HepG2 (cell line): ENCODE measurements around the gene CCDC192. TPM values are rescaled to one million over a fixed set of nuclear protein-coding genes. Genes with fewer than 3 reads are reported as not detected.

ENCODE experiments used
- ATAC-seq: fragments of 200-7000 bp; cut with Tn5 transposase; 3 replicates; pipeline ENCODE4 v1.9.1; 2020; ENCODE audit warnings: mild to moderate bottlenecking, moderate library complexity
- BruUV-seq: library from RNA; stranded (reverse); fragments of 400-500 nt; replicated peaks from 2 replicates; lab custom pipeline; 2021; lab: Mats Ljungman, UMichigan
- CTCF ChIA-PET: fragments of 300-600 bp; formaldehyde crosslinking; extraction: SDS; loops from one replicate; lab custom pipeline; 2021; ENCODE audit warnings: low total read pairs, inconsistent platforms, low intra/inter-chr PET ratio; lab: Yijun Ruan, JAX
- POLR2A ChIA-PET: fragments of 350-600 bp; sonication (Branson Sonifier 250); formaldehyde crosslinking; loops from one replicate; lab custom pipeline; 2020; ENCODE audit warnings: antibody characterized with exemption, inconsistent platforms; lab: Yijun Ruan, JAX
- DNase-seq: peaks from one replicate; pipeline ENCODE4 v3.0.0-alpha.2; 2015; ENCODE audit warnings: low spot score
- FAIRE-seq: peaks from 3 replicates; lab custom pipeline; 2011; peaks lifted over from hg19 to GRCh38; lab: Jason Lieb, UNC
- H2AFZ ChIP-seq: one replicate; pipeline ENCODE4 v1.6.1; 2011; ENCODE audit warnings: low read length, inconsistent platforms
- H3K27ac ChIP-seq: fragments of 300-600 bp; 3 replicates; pipeline ENCODE4 v1.8.0; 2011; ENCODE audit warnings: mixed run types, mild to moderate bottlenecking, mixed read lengths, low read length, inconsistent platforms; ENCODE audit not compliant: insufficient read depth; ENCODE audit errors: extremely low read length
- H3K27me3 ChIP-seq, 2 experiments: fragments of 200-600 bp in 1 of 2; 2 replicates in 1 of 2; 3 replicates in 1 of 2; pipeline versions ENCODE4 v1.6.0 to v1.8.0; 2011; ENCODE audit warnings: low read length in 2 of 2, mild to moderate bottlenecking in 2 of 2, moderate library complexity in 2 of 2, inconsistent platforms in 1 of 2; ENCODE audit not compliant: insufficient read depth in 2 of 2, control insufficient read depth in 1 of 2
- H3K36me3 ChIP-seq, 2 experiments: fragments of 200-600 bp in 1 of 2; replicated peaks in 1 of 2; 2 replicates in 1 of 2; 3 replicates in 1 of 2; pipeline versions ENCODE4 v1.5.1 to v1.8.0; 2011; ENCODE audit warnings: low read length in 2 of 2, inconsistent platforms in 1 of 2; ENCODE audit not compliant: insufficient read depth in 2 of 2, control insufficient read depth in 1 of 2
- H3K4me1 ChIP-seq: 2 replicates; pipeline ENCODE4 v1.5.1; 2012; ENCODE audit warnings: low read length, inconsistent platforms; ENCODE audit not compliant: insufficient read depth
- H3K4me2 ChIP-seq: 2 replicates; pipeline ENCODE4 v1.6.0; 2011; ENCODE audit warnings: low read depth, low read length, inconsistent platforms
- H3K4me3 ChIP-seq, 3 experiments: fragments of 200-600 bp in 1 of 3; sonication (generic), shearing (Covaris generic) in 1 of 3; replicated peaks in 1 of 3; 2 replicates each; pipeline ENCODE4 v1.5.1; 2011 to 2016; ENCODE audit warnings: low read length in 3 of 3, inconsistent platforms in 2 of 3, low read depth in 2 of 3, mild to moderate bottlenecking in 2 of 3, control low read depth in 1 of 3, mixed read lengths in 1 of 3; ENCODE audit not compliant: insufficient read depth in 1 of 3
- H3K79me2 ChIP-seq: one replicate; pipeline ENCODE4 v1.6.1; 2011; ENCODE audit warnings: low read length, inconsistent platforms; ENCODE audit not compliant: insufficient read depth
- H3K9ac ChIP-seq: 2 replicates; pipeline ENCODE4 v1.6.0; 2011; ENCODE audit warnings: mild to moderate bottlenecking, low read depth, low read length, inconsistent platforms; ENCODE audit not compliant: insufficient read depth
- H3K9me3 ChIP-seq: 2 replicates; pipeline ENCODE4 v1.5.1; 2012; ENCODE audit warnings: mild to moderate bottlenecking, low read length
- H4K20me1 ChIP-seq: 2 replicates; pipeline ENCODE4 v1.6.0; 2011; ENCODE audit warnings: inconsistent platforms, mild to moderate bottlenecking, low read length, moderate library complexity; ENCODE audit not compliant: insufficient read depth
- ATF7 ChIP-seq, 2 experiments: fragments of 450-650 bp in 1 of 2; sonication (generic) in 1 of 2; formaldehyde crosslinking in 1 of 2; IDR thresholded peaks; 2 replicates each; pipeline versions ENCODE4 v1.4.0 to v1.6.1; 2016 to 2020; ENCODE audit warnings: antibody characterized with exemption in 1 of 2, mild to moderate bottlenecking in 1 of 2, missing genetic modification reagents in 1 of 2
- HNRNPH1 ChIP-seq: fragments of 200-400 bp; formaldehyde crosslinking; optimal IDR thresholded peaks from 2 replicates; pipeline ENCODE3; 2017; ENCODE audit warnings: mild to moderate bottlenecking, low read depth, low read length
- HOXA9 ChIP-seq: sonication (generic); formaldehyde crosslinking; IDR thresholded peaks from 2 replicates; pipeline ENCODE4 v1.8.1; 2022; ENCODE audit warnings: missing genetic modification reagents, mild to moderate bottlenecking, moderate library complexity, borderline replicate concordance
- IRX3 ChIP-seq: sonication (generic); formaldehyde crosslinking; IDR thresholded peaks from 2 replicates; pipeline ENCODE4 v1.8.1; 2023; ENCODE audit warnings: mild to moderate bottlenecking, low read depth, missing genetic modification reagents, borderline replicate concordance
- NR2F2 ChIP-seq: IDR thresholded peaks from 2 replicates; pipeline ENCODE4 v1.6.1; 2012; ENCODE audit warnings: low read depth, inconsistent platforms, borderline replicate concordance
- NR3C1 ChIP-seq: sonication (generic); formaldehyde crosslinking; IDR thresholded peaks from 2 replicates; pipeline ENCODE4 v1.4.0; 2020; ENCODE audit warnings: missing genetic modification reagents
- POGK ChIP-seq: sonication (generic); formaldehyde crosslinking; conservative IDR thresholded peaks from 2 replicates; pipeline ENCODE4 v1.8.0; 2022; ENCODE audit warnings: mild to moderate bottlenecking, moderate library complexity, missing genetic modification reagents
- RNF2 ChIP-seq: fragments of 450-650 bp; conservative IDR thresholded peaks from 2 replicates; pipeline ENCODE4 v1.6.1; 2016; ENCODE audit warnings: low read depth
- SOX5 ChIP-seq: IDR thresholded peaks from 2 replicates; pipeline ENCODE4 v1.6.1; 2016; ENCODE audit warnings: borderline replicate concordance
- ZNF20 ChIP-seq: sonication (generic); formaldehyde crosslinking; IDR thresholded peaks from 2 replicates; pipeline ENCODE4 v1.4.0; 2020; ENCODE audit warnings: mild to moderate bottlenecking, moderate library complexity, missing genetic modification reagents
- ZNF234 ChIP-seq: sonication (generic); formaldehyde crosslinking; conservative IDR thresholded peaks from 2 replicates; pipeline ENCODE4 v1.5.1; 2020; ENCODE audit warnings: mild to moderate bottlenecking, missing genetic modification reagents
- ZNF414 ChIP-seq: sonication (generic); formaldehyde crosslinking; IDR thresholded peaks from 2 replicates; pipeline ENCODE4 v1.5.0; 2020; ENCODE audit warnings: missing genetic modification reagents
- WGBS: methylation state at CpG from one replicate; pipeline ENCODE4 v1.1.6; 2017; ENCODE audit warnings: low lambda C conversion rate; 5-methylcytosine and 5-hydroxymethylcytosine counted together
- in situ Hi-C: cut with HindIII; loops from 2 replicates; pipeline ENCODE4 v1.10.0; 2017; ENCODE audit warnings: low pct_unique_long_range_greater_than_20kb; ENCODE audit not compliant: extremely low pct_ligation_motif_present
- intact Hi-C: fragments of 100-400 bp; cut with micrococcal nuclease; formaldehyde crosslinking; loops from one replicate; pipeline ENCODE4 v1.10.0; 2022; ENCODE audit not compliant: unreplicated experiment
- polyA plus RNA-seq, 8 experiments: library from polyadenylated mRNA; depleted of rRNA in 3 of 8; stranded (reverse) in 7 of 8; unstranded in 1 of 8; fragments of >200 nt; fragmentation: Illumina TruSeq in 4 of 8; extraction: Trizol in 4 of 8; gene quantifications; 2 replicates each; pipeline versions ENCODE4 v1.2.1 to v1.2.3, GENCODE V29; 2011 to 2016; ENCODE audit warnings: low read depth in 4 of 8, missing spikeins in 1 of 8, mixed read lengths in 1 of 8; ENCODE audit not compliant: insufficient read depth in 1 of 8
- total RNA-seq, 5 experiments: library from RNA; depleted of rRNA; stranded (reverse); fragments of >200 nt; fragmentation: Illumina TruSeq; extraction: Trizol; gene quantifications; 2 replicates each; pipeline ENCODE4 v1.2.3, GENCODE V29; 2016; ENCODE audit warnings: low read depth in 1 of 5
- TF ChIP-seq, protein P1 (sequence below): sonication (generic); formaldehyde crosslinking; IDR thresholded peaks from 2 replicates; pipeline ENCODE4 v1.4.0; 2020; ENCODE audit warnings: missing genetic modification reagents, borderline replicate concordance

Gene CCDC192
- total and polyA plus RNA-seq, 2 of the 13 experiments (the other 11 are each of a cell fraction or from before 2014, with no cell fraction given), result not detected

GRCh38 chr5:127885176-127885575 lies 182.0 kb downstream of the CCDC192 start:
- ChIA-PET CTCF (no interaction called here), POLR2A (no interaction called here)
- Histone ChIP-seq H3K79me2 (no peaks in the 10 kb centered on the region), H3K4me3 (no peak overlapping the region), H3K27ac (no peak overlapping the region), H4K20me1 (no peaks in the 10 kb centered on the region), H3K9me3 (no peaks in the 10 kb centered on the region), H3K27me3 (no peaks in the 10 kb centered on the region; a peak in 1 of 5 replicates), H3K36me3 (no peaks in the 10 kb centered on the region), H3K9ac (no peak overlapping the region), H2AFZ (no peak overlapping the region), H3K4me1 (no peaks in the 10 kb centered on the region), H3K4me2 (no peak overlapping the region)
- in situ Hi-C loops (loop anchor here (25.0 kb wide), 1 partner anchor 202 kb away; the partner anchor contains the start of gene SLC12A2), intact Hi-C loops (no loop called here)
- WGBS, result 0% methylated on average over 1 of the region's 1 CpG
- no TSS peak for BruUV-seq
- no peak for DNase-seq
- no peak for FAIRE-seq
- ATAC-seq, result no peak
- TF ChIP-seq ZNF414 (CRISPR knock-in tag) (no peak), ATF7 (IDR thresholded peaks at IDR 0.05) (no peak), ATF7 (CRISPR knock-in tag; IDR thresholded peaks at IDR 0.05) (no peak), SOX5 (no peak), NR2F2 (no peak), HNRNPH1 (no peak), ZNF234 (no peak), HOXA9 (CRISPR knock-in tag) (no peak), RNF2 (no peak), POGK (CRISPR knock-in tag) (no peak), IRX3 (CRISPR knock-in tag) (no peak), ZNF20 (CRISPR knock-in tag) (no peak), NR3C1 (no peak)
- TF ChIP-seq, protein P1, sequence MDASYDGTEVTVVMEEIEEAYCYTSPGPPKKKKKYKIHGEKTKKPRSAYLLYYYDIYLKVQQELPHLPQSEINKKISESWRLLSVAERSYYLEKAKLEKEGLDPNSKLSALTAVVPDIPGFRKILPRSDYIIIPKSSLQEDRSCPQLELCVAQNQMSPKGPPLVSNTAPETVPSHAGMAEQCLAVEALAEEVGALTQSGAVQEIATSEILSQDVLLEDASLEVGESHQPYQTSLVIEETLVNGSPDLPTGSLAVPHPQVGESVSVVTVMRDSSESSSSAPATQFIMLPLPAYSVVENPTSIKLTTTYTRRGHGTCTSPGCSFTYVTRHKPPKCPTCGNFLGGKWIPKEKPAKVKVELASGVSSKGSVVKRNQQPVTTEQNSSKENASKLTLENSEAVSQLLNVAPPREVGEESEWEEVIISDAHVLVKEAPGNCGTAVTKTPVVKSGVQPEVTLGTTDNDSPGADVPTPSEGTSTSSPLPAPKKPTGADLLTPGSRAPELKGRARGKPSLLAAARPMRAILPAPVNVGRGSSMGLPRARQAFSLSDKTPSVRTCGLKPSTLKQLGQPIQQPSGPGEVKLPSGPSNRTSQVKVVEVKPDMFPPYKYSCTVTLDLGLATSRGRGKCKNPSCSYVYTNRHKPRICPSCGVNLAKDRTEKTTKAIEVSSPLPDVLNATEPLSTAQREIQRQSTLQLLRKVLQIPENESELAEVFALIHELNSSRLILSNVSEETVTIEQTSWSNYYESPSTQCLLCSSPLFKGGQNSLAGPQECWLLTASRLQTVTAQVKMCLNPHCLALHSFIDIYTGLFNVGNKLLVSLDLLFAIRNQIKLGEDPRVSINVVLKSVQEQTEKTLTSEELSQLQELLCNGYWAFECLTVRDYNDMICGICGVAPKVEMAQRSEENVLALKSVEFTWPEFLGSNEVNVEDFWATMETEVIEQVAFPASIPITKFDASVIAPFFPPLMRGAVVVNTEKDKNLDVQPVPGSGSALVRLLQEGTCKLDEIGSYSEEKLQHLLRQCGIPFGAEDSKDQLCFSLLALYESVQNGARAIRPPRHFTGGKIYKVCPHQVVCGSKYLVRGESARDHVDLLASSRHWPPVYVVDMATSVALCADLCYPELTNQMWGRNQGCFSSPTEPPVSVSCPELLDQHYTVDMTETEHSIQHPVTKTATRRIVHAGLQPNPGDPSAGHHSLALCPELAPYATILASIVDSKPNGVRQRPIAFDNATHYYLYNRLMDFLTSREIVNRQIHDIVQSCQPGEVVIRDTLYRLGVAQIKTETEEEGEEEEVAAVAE (CRISPR knock-in tag), result no peak
